ENCODE data around the gene EPS8. TPM values are rescaled to one million over a fixed set of nuclear protein-coding genes. Genes with fewer than 3 reads are reported as not detected.

EPS8 gene
- polyA plus RNA-seq, 3 donors = 4.1 to 4.8 (median 4.3) TPM

DNA sequence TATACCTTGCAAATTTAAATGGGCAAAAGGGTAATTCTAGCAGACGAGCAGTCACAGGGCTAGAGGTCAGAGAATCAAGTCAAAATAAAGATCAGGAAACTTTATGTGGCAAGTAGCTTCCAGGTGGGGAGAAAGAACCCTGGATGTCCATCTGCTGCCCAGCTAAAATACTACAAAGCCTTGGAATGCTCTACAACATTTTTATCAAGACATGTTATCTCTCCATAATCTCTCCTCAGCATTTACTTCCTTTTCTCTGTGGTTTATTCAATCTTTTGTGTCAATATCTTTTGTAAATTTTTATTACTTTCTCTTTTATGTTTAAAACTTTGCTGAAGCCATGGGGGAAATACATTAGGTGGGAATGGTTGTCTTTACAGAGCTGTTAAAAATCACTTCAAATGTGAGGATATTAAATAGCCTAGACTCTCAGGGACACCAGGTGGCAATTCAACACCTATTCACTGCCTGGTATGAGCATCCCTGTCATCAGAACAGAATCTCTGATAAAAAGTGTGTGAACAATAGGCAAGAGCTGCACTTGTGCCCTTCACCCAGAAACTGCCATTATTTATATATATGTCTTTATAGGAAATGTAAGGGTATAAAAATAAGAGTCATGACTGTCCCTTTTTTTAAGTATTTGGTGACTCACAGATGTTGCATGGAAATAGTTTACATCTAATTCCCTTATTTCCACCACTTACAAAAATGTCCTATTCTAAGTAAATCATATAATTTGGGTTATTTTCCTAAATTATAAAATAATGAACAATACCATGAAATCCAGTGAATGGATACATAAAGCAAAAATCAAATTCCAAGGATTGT lies 152.9 kb downstream of the EPS8 start:
- H3K4me1 Mint-ChIP-seq = no peaks in the 10 kb centered on the region
- no peak for DNase-seq
- no CpG with 5 or more reads among the region's 1 CpG for WGBS (ENCODE audit: insufficient coverage)
- Histone ChIP-seq H4K20me1 (ENCODE audit: insufficient read depth, low read length) (no peaks in the 10 kb centered on the region), H3K4me1 (ENCODE audit: control insufficient read depth in 1 of 2, insufficient read depth in 2 of 2, low read length in 2 of 2) (no peaks in the 10 kb centered on the region), H3K36me3 (replicated peaks in 1 of 2; ENCODE audit: control insufficient read depth in 1 of 2, insufficient read depth in 2 of 2, low read length in 2 of 2) (no peaks in the 10 kb centered on the region), H3K9ac (ENCODE audit: insufficient read depth, low read length, poor library complexity, severe bottlenecking) (no peak overlapping the region), H3K27ac (ENCODE audit: low read depth in 1 of 2, low read length in 2 of 2) (no peak overlapping the region), H3K4me2 (replicated peaks; ENCODE audit: extremely low read depth, low read length, poor library complexity, severe bottlenecking) (no peak overlapping the region), H2AFZ (ENCODE audit: insufficient read depth, low read depth, low read length, poor library complexity, severe bottlenecking) (no peak overlapping the region), H3K27me3 (ENCODE audit: control insufficient read depth in 2 of 2, insufficient read depth in 2 of 2, low read length in 2 of 2) (no peaks in the 10 kb centered on the region), H3K4me3 (replicated peaks in 1 of 3; ENCODE audit: low read depth in 2 of 3, low read length in 3 of 3) (no peak overlapping the region), H3K9me3 (replicated peaks in 1 of 2; ENCODE audit: control insufficient read depth in 1 of 2, insufficient read depth in 1 of 2, low read length in 2 of 2) (no peaks in the 10 kb centered on the region), H3K79me2 (ENCODE audit: insufficient read depth, low read length) (no peaks in the 10 kb centered on the region)
- H3K9me3 Mint-ChIP-seq = no peaks in the 10 kb centered on the region
- no peak overlapping the region for H3K27ac Mint-ChIP-seq
- H3K27me3 Mint-ChIP-seq (ENCODE audit: low read depth in 3 of 3) = peaks cover 0 to 2% (median 0%) of the 10 kb centered on the region in 3 donors
- TF ChIP-seq, protein P1, sequence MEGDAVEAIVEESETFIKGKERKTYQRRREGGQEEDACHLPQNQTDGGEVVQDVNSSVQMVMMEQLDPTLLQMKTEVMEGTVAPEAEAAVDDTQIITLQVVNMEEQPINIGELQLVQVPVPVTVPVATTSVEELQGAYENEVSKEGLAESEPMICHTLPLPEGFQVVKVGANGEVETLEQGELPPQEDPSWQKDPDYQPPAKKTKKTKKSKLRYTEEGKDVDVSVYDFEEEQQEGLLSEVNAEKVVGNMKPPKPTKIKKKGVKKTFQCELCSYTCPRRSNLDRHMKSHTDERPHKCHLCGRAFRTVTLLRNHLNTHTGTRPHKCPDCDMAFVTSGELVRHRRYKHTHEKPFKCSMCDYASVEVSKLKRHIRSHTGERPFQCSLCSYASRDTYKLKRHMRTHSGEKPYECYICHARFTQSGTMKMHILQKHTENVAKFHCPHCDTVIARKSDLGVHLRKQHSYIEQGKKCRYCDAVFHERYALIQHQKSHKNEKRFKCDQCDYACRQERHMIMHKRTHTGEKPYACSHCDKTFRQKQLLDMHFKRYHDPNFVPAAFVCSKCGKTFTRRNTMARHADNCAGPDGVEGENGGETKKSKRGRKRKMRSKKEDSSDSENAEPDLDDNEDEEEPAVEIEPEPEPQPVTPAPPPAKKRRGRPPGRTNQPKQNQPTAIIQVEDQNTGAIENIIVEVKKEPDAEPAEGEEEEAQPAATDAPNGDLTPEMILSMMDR (IDR thresholded peaks at IDR 0.05) = no peak
- H3K36me3 Mint-ChIP-seq = no peaks in the 10 kb centered on the region
- intact Hi-C loops (cut with micrococcal nuclease) = no loop called here
- no peak overlapping the region for H3K4me3 Mint-ChIP-seq

DNA sequence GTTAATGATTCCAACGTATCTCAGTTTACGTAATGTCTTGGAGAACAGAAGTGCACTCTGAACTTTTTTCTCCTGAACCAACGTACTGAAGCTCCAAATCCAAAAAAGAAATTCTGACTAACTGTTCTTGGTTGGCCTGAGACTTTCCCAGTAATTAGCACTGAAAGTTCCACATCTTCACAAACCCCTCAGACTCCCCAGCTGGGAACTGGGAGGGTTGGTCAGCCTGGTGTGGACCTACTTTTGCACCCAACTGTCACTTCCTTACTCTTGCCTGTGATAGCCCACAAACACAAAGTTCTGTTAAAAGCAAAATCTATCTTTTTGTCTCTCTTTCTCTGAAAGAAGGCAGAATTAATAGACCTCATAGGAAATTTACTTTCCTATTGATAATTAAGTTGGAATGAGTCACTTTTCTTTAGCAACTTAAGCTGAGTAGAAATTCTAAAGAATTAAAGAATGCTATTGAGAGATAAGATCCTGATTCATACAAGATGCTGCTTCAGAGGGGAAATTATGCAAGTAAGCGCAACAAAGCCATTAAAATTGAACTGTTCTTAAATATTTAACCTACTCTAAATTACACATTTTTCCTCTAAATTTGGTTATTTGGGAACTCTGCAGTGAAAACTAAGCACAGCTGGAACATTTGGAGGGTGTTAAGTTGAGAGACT lies 155.0 kb downstream of the EPS8 start:
- TF ChIP-seq, protein P1 (IDR thresholded peaks at IDR 0.05) = no peak
- Mint-ChIP-seq H3K4me1 (peaks cover under 1% of the 10 kb centered on the region), H3K36me3 (no peaks in the 10 kb centered on the region), H3K27ac (no peak overlapping the region), H3K9me3 (no peaks in the 10 kb centered on the region), H3K27me3 (ENCODE audit: low read depth in 3 of 3) (peaks cover 0 to 3% (median 0%) of the 10 kb centered on the region in 3 donors), H3K4me3 (no peak overlapping the region)
- H3K4me1 ChIP-seq (ENCODE audit: control insufficient read depth in 1 of 2, insufficient read depth in 2 of 2, low read length in 2 of 2) = no peaks in the 10 kb centered on the region
- no peak overlapping the region for H3K27ac ChIP-seq (ENCODE audit: low read depth in 1 of 2, low read length in 2 of 2)
- no peaks in the 10 kb centered on the region for H4K20me1 ChIP-seq (ENCODE audit: insufficient read depth, low read length)
- H3K9ac ChIP-seq (ENCODE audit: insufficient read depth, low read length, poor library complexity, severe bottlenecking) = no peak overlapping the region
- H3K9me3 ChIP-seq (replicated peaks in 1 of 2; ENCODE audit: control insufficient read depth in 1 of 2, insufficient read depth in 1 of 2, low read length in 2 of 2) = no peaks in the 10 kb centered on the region
- no peak for DNase-seq
- no peak overlapping the region for H3K4me3 ChIP-seq (replicated peaks in 1 of 3; ENCODE audit: low read depth in 2 of 3, low read length in 3 of 3)
- intact Hi-C loops (cut with micrococcal nuclease) = no loop called here
- WGBS (ENCODE audit: insufficient coverage) = 96% methylated on average over 3 of the region's 4 CpGs
- no peaks in the 10 kb centered on the region for H3K36me3 ChIP-seq (replicated peaks in 1 of 2; ENCODE audit: control insufficient read depth in 1 of 2, insufficient read depth in 2 of 2, low read length in 2 of 2)
- H3K79me2 ChIP-seq (ENCODE audit: insufficient read depth, low read length) = no peaks in the 10 kb centered on the region
- no peak overlapping the region for H3K4me2 ChIP-seq (replicated peaks; ENCODE audit: extremely low read depth, low read length, poor library complexity, severe bottlenecking)
- no peak overlapping the region for H2AFZ ChIP-seq (ENCODE audit: insufficient read depth, low read depth, low read length, poor library complexity, severe bottlenecking)
- H3K27me3 ChIP-seq (ENCODE audit: control insufficient read depth in 2 of 2, insufficient read depth in 2 of 2, low read length in 2 of 2) = no peaks in the 10 kb centered on the region
